ENCODE results near the gene RAB40C. TPM values are rescaled to one million over a fixed set of nuclear protein-coding genes. Genes with fewer than 3 reads are reported as not detected.
A peak's percentile ranks its signal among the peaks of the same experiment; 100 is the strongest.

RAB40C gene
- total RNA-seq, 1 donor from 2014 or later, result 13.4 TPM

GRCh38 chr16:674968-675883 is 85.4 kb downstream of the RAB40C start, which contains the start of gene RHBDL1:
Gene RHBDL1 (plus strand): TSS chr16:675671. CDS start chr16:675791, 120 bp downstream.
- Mint-ChIP-seq H3K9me3 (no peaks in the 10 kb centered on the region), H3K4me1 (ENCODE audit: low read depth) (peaks cover 3% of the 10 kb centered on the region), H3K36me3 (ENCODE audit: low read depth) (peaks cover 7% of the 10 kb centered on the region), H3K4me3 (ENCODE audit: low read depth) (peak within 1 kb of the TSS; percentile 21), H3K27ac (no peak within 1 kb of the TSS), H3K27me3 (ENCODE audit: low read depth) (peaks cover 4% of the 10 kb centered on the region)
- intact Hi-C loops (cut with micrococcal nuclease), result no loop called here
- no peak for DNase-seq (ENCODE audit: low spot score)

GRCh38 chr16:675884-676564 is 86.2 kb downstream of the RAB40C start:
- H3K9me3 Mint-ChIP-seq, result no peaks in the 10 kb centered on the region
- no peak overlapping the region for H3K4me3 Mint-ChIP-seq (ENCODE audit: low read depth)
- no peak for DNase-seq (ENCODE audit: low spot score)
- peaks cover 4% of the 10 kb centered on the region for H3K27me3 Mint-ChIP-seq (ENCODE audit: low read depth)
- peaks cover 4% of the 10 kb centered on the region for H3K4me1 Mint-ChIP-seq (ENCODE audit: low read depth)
- H3K36me3 Mint-ChIP-seq (ENCODE audit: low read depth), result peaks cover 7% of the 10 kb centered on the region
- no peak overlapping the region for H3K27ac Mint-ChIP-seq
- intact Hi-C loops (cut with micrococcal nuclease), result no loop called here

- Mint-ChIP-seq H3K27me3 (ENCODE audit: low read depth) (peaks cover 4% of the 10 kb centered on the region), H3K27ac (no peak overlapping the region), H3K4me1 (ENCODE audit: low read depth) (peaks cover 8% of the 10 kb centered on the region), H3K9me3 (no peaks in the 10 kb centered on the region), H3K36me3 (ENCODE audit: low read depth) (peaks cover 10% of the 10 kb centered on the region), H3K4me3 (ENCODE audit: low read depth) (no peak overlapping the region)
- intact Hi-C loops (cut with micrococcal nuclease), result no loop called here
- no peak for DNase-seq (ENCODE audit: low spot score)
Observed at GRCh38 chr16:676565-676902, 86.7 kb downstream of the RAB40C start.

- DNase-seq (ENCODE audit: low spot score), result no peak
- Mint-ChIP-seq H3K36me3 (ENCODE audit: low read depth) (peaks cover 14% of the 10 kb centered on the region), H3K4me3 (ENCODE audit: low read depth) (no peak overlapping the region), H3K27me3 (ENCODE audit: low read depth) (peaks cover 4% of the 10 kb centered on the region), H3K4me1 (ENCODE audit: low read depth) (peaks cover 8% of the 10 kb centered on the region), H3K9me3 (no peaks in the 10 kb centered on the region), H3K27ac (no peak overlapping the region)
- intact Hi-C loops (cut with micrococcal nuclease), result no loop called here
Observed at GRCh38 chr16:676913-677312, 87.0 kb downstream of the RAB40C start.

- Mint-ChIP-seq H3K4me3 (ENCODE audit: low read depth) (no peak overlapping the region), H3K27me3 (ENCODE audit: low read depth) (peaks cover 4% of the 10 kb centered on the region), H3K36me3 (ENCODE audit: low read depth) (peaks cover 20% of the 10 kb centered on the region), H3K27ac (no peak overlapping the region), H3K4me1 (ENCODE audit: low read depth) (peaks cover 11% of the 10 kb centered on the region), H3K9me3 (no peaks in the 10 kb centered on the region)
- no peak for DNase-seq (ENCODE audit: low spot score)
- intact Hi-C loops (cut with micrococcal nuclease), result no loop called here
Observed at GRCh38 chr16:677316-678190, 87.7 kb downstream of the RAB40C start.

GRCh38 chr16:678209-678857 is 88.5 kb downstream of the RAB40C start:
- no peaks in the 10 kb centered on the region for H3K9me3 Mint-ChIP-seq
- H3K36me3 Mint-ChIP-seq (ENCODE audit: low read depth), result peaks cover 24% of the 10 kb centered on the region
- H3K4me1 Mint-ChIP-seq (ENCODE audit: low read depth), result peaks cover 12% of the 10 kb centered on the region
- intact Hi-C loops (cut with micrococcal nuclease), result no loop called here
- H3K27ac Mint-ChIP-seq, result no peak overlapping the region
- peaks cover 4% of the 10 kb centered on the region for H3K27me3 Mint-ChIP-seq (ENCODE audit: low read depth)
- H3K4me3 Mint-ChIP-seq (ENCODE audit: low read depth), result no peak overlapping the region
- no peak for DNase-seq (ENCODE audit: low spot score)

Other genes with a start within 250 kb of the RAB40C start
- gene AXIN1, start 237.3 kb upstream of the RAB40C start, total RNA-seq, result 28.1 and 29.1 TPM in 2 replicates
- 92.5 and 92.9 TPM in 2 replicates for gene MRPL28, start 219.5 kb upstream of the RAB40C start, total RNA-seq
- gene PGAP6, start 208.1 kb upstream of the RAB40C start, total RNA-seq, result 34.3 and 36.7 TPM in 2 replicates
- gene NME4, start 192.9 kb upstream of the RAB40C start, total RNA-seq, result 78.4 and 84.2 TPM in 2 replicates
- gene DECR2, start 188.2 kb upstream of the RAB40C start, total RNA-seq, result 18.9 and 20.9 TPM in 2 replicates
- 45.7 and 47.2 TPM in 2 replicates for gene RAB11FIP3, start 164.4 kb upstream of the RAB40C start, total RNA-seq
- 101 and 103 TPM in 2 replicates for gene CAPN15, start 62.4 kb upstream of the RAB40C start, total RNA-seq
- not detected in 2 replicates for gene PRR35, start 29.7 kb upstream of the RAB40C start, total RNA-seq
- gene NHLRC4, start 23.1 kb upstream of the RAB40C start, total RNA-seq, result 1.1 and 1.3 TPM in 2 replicates
- gene PIGQ, start 20.1 kb upstream of the RAB40C start, total RNA-seq, result 43.4 and 44.9 TPM in 2 replicates
- gene WFIKKN1, start 40.9 kb downstream of the RAB40C start, total RNA-seq, result 0.32 and 0.57 TPM in 2 replicates
- gene METTL26, start 46.2 kb downstream of the RAB40C start, total RNA-seq, result 128 and 131 TPM in 2 replicates
- 62.6 and 63.1 TPM in 2 replicates for gene MCRIP2, start 51.8 kb downstream of the RAB40C start, total RNA-seq
- 73.7 and 77.2 TPM in 2 replicates for gene WDR90, start 59.3 kb downstream of the RAB40C start, total RNA-seq
- 156 and 158 TPM in 2 replicates for gene RHOT2, start 78.1 kb downstream of the RAB40C start, total RNA-seq
- 1.3 and 1.4 TPM in 2 replicates for gene RHBDL1, start 85.6 kb downstream of the RAB40C start, total RNA-seq
- 84.1 and 91.2 TPM in 2 replicates for gene STUB1, start 90.3 kb downstream of the RAB40C start, total RNA-seq
- 48.8 and 52.9 TPM in 2 replicates for gene JMJD8, start 94.3 kb downstream of the RAB40C start, total RNA-seq
- 19.0 and 20.9 TPM in 2 replicates for gene WDR24, start 100.3 kb downstream of the RAB40C start, total RNA-seq
- 5.8 and 6.4 TPM in 2 replicates for gene FBXL16, start 115.7 kb downstream of the RAB40C start, total RNA-seq
- 30.0 and 31.7 TPM in 2 replicates for gene METRN, start 125.1 kb downstream of the RAB40C start, total RNA-seq
- 52.8 and 54.4 TPM in 2 replicates for gene ANTKMT, start 131.1 kb downstream of the RAB40C start, total RNA-seq
- 7.3 and 8.3 TPM in 2 replicates for gene CCDC78, start 136.4 kb downstream of the RAB40C start, total RNA-seq
- 18.5 and 21.4 TPM in 2 replicates for gene HAGHL, start 137.0 kb downstream of the RAB40C start, total RNA-seq
- 42.8 and 43.4 TPM in 2 replicates for gene CIAO3, start 150.9 kb downstream of the RAB40C start, total RNA-seq
- gene MSLN, start 170.7 kb downstream of the RAB40C start, total RNA-seq, result not detected in 2 replicates
- gene RPUSD1, start 198.3 kb downstream of the RAB40C start, total RNA-seq, result 35.1 and 35.3 TPM in 2 replicates
- 108 and 119 TPM in 2 replicates for gene CHTF18, start 198.6 kb downstream of the RAB40C start, total RNA-seq
- not detected in 2 replicates for gene GNG13, start 210.7 kb downstream of the RAB40C start, total RNA-seq

Data from activated T-helper 2 cell treated with anti-CD3 and anti-CD28 coated beads, Interferon-gamma antibody, Interleukin-2, Interleukin-4, amounts not matched to agents 10 μg/mL and 5 μg/mL and 100 μg/mL, durations not matched to agents 14 hours and 24 hours and 36 hours (primary cell).